ENCODE data around the gene TRAK1.

GRCh38 chr3:42134867-42135464 is 43.8 kb downstream of the TRAK1 start:
- TF ChIP-seq CTCF (IDR thresholded peaks at IDR 0.05 in 8 of 11, conservative IDR thresholded peaks at IDR 0.05 in 3 of 11) (no peak), POLR2AphosphoS5 (IDR thresholded peaks at IDR 0.05) (no peak), POLR2A (IDR thresholded peaks at IDR 0.05) (no peak)
